ENCODE data around the gene TBC1D7.

TBC1D7 gene

DNA sequence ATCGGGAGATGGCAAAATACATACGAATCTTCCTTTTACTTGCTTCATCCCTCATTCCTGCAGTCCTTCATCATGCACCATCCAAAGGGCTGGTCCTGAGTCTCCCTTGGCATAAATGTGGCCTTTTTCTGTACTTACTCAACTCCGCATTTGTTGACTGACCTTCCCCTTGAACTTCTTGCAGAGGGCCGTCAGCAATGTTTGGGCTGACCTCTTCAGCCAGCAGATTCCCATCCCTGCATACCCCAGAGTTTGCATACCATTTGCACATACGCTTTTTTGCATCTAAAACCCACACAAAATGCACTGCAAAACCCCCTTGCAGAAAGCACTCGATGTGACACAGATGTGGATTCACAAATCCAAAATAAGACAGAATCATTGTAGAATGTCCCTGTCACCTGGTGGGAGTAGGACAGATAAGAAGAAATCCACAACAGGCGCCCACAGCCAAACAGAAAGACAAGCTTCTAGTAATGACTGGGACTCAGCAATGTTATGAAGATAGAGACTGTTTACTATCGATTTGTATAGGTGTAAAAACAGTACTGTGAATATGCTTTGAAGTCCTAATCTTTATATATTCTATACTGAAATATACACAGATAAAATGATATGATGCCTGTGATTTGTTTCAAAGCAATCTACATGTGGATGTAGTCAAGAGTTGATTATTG, 45.8 kb downstream of the TBC1D7 start:
- TF ChIP-seq GATA2 (IDR thresholded peaks at IDR 0.05; ENCODE audit: low read depth, low read length) (no peak), GATA3 (IDR thresholded peaks at IDR 0.05; ENCODE audit: low read depth, low read length) (no peak)

DNA sequence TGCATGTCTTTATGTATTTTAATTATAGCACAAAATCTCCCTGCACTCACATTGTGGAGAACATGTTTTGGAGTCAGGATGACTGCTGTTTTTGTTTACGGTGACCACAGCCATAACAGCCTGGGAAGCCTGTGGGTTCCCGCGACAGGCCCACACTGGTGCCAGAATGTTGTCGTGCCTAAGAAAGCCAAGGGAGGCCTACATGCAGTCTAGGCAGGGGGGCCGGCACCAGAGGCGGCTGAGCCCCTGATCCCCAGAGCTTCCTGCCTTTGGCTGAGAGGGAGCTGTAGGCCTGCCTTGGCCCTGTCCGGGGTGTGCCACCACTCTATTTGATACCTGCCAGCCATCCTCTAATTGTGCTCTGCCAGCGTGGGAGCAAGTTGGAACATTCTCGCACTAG, 46.7 kb downstream of the TBC1D7 start:
- TF ChIP-seq GATA2 (IDR thresholded peaks at IDR 0.05; ENCODE audit: low read depth, low read length) = no peak
- TF ChIP-seq GATA3 (IDR thresholded peaks at IDR 0.05; ENCODE audit: low read depth, low read length) = no peak

DNA sequence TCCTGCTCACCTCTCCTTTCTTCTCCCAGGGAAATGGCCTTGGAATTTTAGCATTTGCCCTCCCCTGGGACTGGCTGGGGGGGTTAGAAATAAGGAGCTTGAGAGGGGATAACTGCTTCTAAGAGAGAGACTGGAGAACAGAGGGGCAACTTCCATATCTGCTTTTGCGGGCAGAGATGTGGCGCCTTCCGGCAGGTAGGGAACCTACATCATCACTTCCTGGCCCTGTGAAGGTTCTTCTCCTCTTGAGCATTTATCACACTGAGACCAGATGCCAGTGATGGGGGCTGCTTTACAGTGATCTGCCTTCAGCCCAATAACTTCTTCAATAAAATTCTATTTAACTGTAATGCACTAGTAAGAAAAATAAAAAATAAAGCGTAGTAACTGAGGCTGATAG, 48.1 kb downstream of the TBC1D7 start:
- TF ChIP-seq GATA3 (IDR thresholded peaks at IDR 0.05; ENCODE audit: low read depth, low read length) (no peak), GATA2 (IDR thresholded peaks at IDR 0.05; ENCODE audit: low read depth, low read length) (no peak)

DNA sequence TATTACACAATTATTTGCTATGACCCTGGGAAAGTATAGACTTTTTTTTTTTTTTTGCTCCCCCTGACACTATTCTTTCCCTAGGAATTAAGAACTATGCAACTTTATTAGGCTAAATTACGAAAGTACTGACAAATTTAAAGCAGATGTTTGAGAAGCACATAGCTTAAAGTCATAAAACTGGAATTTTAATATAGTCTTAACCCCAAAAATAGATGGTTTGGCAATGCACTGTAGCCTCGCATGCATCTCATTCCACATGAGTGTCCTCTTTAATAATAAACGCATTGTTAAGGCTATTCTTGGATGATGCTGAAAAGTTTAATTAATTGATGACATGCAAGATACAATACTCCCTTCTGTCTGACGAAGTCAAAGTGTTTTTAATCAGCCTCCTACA, 49.3 kb downstream of the TBC1D7 start:
- TF ChIP-seq GATA2 (IDR thresholded peaks at IDR 0.05; ENCODE audit: low read depth, low read length) (no peak), GATA3 (IDR thresholded peaks at IDR 0.05; ENCODE audit: low read depth, low read length) (no peak)

DNA sequence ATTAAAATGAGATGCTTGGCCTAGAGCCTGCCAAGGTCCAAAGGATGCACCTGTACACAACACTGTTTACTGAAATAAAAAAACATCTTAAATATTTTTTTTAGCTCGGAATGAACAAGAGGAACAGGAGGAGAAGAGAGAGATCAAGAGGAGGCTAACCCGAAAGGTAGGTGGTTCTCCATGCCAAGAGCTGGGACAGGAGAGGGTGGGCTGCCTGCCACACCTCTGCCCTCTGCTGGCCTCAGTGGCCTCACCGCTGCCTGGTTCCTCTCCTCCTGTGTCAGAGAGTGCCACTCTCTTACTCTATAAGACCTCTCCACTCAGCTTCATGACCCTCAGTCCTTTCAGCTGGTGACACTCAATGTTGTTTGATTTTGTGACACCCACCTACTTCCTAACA, 50.2 kb downstream of the TBC1D7 start:
- TF ChIP-seq GATA3 (IDR thresholded peaks at IDR 0.05; ENCODE audit: low read depth, low read length) = no peak
- no peak for TF ChIP-seq GATA2 (IDR thresholded peaks at IDR 0.05; ENCODE audit: low read depth, low read length)

DNA sequence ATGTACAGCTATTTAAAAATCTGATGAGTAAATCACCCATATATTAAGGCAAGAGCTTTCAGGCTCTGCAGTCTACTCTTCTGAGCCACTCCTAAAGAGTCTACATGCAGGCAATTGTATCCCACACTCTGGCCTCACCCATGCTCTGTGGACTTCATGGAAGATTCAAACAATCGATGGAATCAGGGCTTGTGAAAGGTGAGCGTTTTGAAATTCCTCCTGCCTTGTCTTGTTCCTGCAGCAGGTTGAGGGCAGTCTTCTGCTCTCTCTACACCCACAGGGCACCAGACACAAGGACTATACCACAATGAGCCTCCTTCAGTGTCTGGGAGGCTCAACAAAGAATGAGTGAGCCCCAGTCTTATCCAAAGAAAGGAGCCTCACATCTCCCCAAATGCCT, 51.1 kb downstream of the TBC1D7 start:
- TF ChIP-seq GATA3 (IDR thresholded peaks at IDR 0.05; ENCODE audit: low read depth, low read length) = no peak
- TF ChIP-seq GATA2 (IDR thresholded peaks at IDR 0.05; ENCODE audit: low read depth, low read length) = no peak

DNA sequence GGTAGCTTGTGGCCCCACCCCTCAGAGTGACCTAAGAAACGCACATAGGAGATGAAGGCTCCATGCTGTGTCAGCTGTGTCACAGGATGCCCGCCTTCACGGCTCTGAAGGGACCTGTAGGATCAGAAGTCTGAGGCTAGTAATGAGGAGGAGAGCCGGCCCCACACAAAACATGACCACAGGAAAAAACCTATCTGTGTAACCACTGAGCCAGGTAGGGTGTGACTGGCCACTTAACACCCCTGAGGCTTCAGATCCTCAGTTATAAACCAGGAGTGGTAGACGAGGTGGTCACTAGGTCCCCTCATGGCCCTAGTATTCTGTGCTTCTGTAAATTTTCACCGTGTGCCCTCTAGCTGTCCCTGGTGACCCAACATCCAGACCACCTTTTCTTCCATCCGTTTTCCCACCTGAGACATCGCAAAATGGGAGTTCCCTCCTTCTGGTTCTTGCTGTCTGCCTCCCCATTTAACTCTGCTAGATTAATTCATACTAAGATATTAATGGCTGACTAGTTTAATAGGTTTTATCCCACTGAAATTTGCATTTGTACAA, 52.8 kb downstream of the TBC1D7 start:
- TF ChIP-seq GATA3 (IDR thresholded peaks at IDR 0.05; ENCODE audit: low read depth, low read length) (no peak), GATA2 (IDR thresholded peaks at IDR 0.05; ENCODE audit: low read depth, low read length) (no peak)

DNA sequence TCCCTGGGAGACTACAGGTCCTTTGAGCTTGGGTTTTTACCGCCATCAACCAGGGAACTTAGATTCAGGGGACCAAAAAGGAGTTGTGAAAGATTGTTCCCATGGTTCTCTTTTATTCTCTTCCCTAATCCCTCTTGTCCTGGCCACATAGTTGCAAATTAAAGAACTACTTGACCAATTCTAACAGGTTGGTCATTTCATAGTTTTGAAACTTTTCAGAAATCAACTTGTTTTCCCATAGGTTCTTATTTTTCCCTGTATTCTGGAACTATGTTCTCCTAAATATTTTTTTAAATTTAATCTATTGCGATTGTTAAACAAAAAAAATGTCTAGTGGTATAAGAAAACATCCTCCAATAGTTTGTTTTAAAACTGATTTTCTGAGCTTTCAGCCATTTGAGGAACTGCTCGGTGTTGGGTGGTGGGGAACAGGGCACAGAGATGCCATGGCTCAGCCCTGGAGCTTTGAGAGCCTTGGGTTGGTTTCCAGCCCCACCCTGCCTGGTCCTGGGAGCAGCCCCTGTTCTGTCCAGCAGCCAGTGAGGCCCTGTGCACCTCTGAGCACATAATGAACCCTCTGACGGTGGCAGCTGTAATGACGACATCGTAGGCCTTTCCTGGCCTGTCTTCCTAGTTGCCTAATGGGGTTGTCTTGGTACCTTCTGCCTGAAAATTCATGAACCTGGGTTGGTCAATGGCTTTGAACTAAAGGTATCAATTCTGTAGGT, 53.5 kb downstream of the TBC1D7 start:
- TF ChIP-seq GATA2 (IDR thresholded peaks at IDR 0.05; ENCODE audit: low read depth, low read length) (no peak), GATA3 (IDR thresholded peaks at IDR 0.05; ENCODE audit: low read depth, low read length) (no peak)

DNA sequence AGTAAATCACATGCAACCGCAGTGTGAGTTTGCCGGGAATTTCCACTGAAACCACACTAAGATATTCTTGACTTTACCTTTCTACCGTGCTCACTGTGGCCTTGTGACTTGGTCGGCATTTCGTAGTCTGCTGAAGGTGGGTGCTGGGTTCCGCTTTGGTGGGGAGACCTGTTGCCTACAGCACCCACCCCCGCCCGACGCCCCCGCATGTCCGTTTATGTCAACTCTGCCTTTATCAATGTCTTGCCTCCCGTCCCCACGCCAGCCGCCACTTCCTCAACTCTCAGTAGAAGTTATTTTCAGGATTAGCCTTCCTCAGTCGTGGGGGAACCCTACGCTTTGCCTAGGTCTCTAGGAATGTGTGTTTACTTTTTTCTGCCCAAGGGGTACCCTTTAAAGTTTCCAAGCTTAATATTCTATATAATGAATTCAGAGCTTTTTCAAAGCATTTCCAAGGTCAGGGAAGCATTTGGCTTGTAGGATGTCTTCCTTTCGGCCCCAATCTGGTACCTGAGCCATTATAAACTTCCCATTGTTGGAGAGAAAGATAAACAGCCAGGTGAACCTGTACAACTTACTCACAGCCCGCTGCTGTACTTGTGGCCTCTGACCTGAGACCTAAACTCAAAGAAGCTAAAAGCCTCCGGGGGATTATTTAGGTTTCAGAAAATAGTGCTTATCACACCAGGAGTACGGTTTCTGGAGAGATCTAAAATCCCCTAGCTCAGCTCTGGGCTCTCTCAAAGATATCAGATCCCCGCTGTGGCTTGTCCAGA, 54.2 kb downstream of the TBC1D7 start:
- TF ChIP-seq GATA2 (IDR thresholded peaks at IDR 0.05; ENCODE audit: low read depth, low read length) = no peak
- no peak for TF ChIP-seq GATA3 (IDR thresholded peaks at IDR 0.05; ENCODE audit: low read depth, low read length)

DNA sequence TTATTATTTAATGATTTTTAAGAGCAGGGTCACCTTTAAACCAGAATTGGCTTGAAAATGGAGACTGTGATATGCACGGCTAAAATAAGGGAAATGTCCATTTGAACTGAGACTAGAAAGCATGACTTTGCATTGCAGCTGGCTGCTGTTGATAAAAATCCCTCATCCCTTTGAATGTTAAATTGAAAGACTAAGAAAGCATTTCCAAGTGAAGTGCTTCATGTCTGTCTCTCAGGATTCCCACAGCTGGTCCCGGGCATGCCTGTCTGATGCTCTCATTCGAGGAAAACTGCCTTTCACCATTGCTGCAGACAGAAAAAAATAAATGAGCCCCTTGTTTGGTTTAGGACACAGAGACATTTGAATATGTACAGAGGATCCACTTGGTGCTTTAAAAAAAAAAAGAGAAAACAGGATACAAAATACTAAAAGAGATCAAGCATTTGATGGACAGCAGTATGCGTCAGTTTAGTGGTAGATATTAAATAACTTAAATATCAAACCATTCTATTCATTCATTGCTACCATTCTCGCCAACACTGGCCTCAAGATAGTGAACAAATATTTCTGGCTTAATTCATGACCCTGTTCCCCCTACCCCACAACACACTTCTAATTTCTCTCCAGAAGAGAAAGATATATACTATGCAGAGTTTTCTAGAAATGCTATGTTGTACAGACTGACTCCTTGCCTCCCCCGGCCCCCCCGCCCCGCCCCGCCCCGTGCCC, 55.0 kb downstream of the TBC1D7 start:
- TF ChIP-seq GATA3 (IDR thresholded peaks at IDR 0.05; ENCODE audit: low read depth, low read length) = no peak
- no peak for TF ChIP-seq GATA2 (IDR thresholded peaks at IDR 0.05; ENCODE audit: low read depth, low read length)

DNA sequence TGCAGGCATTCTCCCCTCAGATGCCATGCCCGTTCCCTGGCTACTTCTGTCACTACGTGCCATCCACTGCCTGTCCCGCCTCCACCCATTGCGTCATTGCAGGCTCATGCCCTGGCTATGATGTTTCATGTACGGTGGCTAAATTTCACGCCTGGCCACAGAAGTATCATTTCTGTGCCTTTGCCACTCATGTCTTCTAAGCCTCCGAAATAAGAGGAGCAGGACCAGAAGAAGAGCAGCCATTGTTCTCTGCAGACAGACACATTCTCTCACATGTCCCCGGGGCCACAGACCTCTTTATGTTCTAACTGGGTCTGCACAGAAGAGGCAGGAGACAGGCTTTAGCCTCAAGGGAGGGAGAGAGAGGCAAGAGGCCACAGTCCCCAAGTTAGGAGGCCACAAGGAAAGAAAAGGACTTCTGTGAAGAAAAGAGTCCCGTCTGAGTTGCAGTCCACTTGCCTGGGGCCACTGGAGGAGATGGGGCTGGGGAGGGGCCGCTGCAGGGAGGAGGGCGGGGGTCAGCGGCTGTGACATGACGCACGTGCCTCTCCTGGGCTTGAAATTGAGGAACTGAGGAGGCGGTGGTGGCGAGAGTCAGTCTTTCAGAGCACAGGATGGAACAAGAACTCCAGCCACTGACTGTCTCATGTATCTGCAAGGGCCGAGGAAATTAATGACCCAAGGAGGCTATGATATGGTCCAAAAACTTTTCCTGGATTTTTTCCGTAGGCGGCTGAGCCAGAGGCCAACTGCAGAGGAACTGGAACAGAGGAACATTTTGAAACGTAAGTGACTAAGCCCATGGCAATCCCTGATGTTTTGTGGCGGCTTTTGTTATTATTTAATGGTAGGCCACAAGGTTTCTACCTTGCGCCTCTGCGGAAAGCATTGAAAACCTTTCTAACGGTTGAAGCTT, 55.9 kb downstream of the TBC1D7 start:
- no peak for TF ChIP-seq GATA2 (IDR thresholded peaks at IDR 0.05; ENCODE audit: low read depth, low read length)
- no peak for TF ChIP-seq GATA3 (IDR thresholded peaks at IDR 0.05; ENCODE audit: low read depth, low read length)

DNA sequence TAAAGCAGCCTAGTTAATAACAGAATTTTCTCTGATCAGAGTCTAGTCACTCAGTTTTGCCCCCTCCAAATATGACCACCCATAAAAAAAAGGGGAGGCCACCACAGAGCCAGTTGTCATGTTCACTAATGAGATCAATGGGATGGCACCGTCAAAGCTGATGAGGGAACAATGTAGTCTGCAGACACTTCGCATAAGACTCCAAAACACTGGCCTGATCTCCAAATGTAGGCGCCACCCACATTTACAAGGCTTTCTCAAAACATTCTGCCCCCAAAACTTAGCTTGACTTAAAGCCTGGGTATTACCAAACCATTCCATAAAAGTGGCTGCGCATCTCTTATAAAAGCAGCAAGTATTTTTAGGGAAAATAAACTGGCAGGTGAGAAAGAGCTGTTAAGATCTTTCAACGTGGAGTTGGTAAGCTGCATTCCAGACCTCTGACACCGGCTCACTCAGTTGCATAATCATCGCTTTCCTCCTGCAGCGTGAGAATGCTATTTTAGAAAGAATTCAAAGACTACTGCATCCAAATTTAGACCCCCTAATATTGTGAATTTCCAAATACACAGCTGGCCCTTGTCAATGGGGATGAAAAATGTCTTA, 59.3 kb downstream of the TBC1D7 start:
- TF ChIP-seq GATA3 (IDR thresholded peaks at IDR 0.05; ENCODE audit: low read depth, low read length) (no peak), GATA2 (IDR thresholded peaks at IDR 0.05; ENCODE audit: low read depth, low read length) (no peak)
